Measurements from ENCODE around the gene UBA5. TPM values are rescaled to one million over a fixed set of nuclear protein-coding genes. Genes with fewer than 3 reads are reported as not detected.
"Not testable (repeated sequence)": the region's sequence is repeated elsewhere in the genome, so short reads cannot be mapped to it uniquely, and the experiment has no call there.

Gene UBA5
- total RNA-seq, 1 experiment from 2014 or later, result 45.0 TPM

DNA sequence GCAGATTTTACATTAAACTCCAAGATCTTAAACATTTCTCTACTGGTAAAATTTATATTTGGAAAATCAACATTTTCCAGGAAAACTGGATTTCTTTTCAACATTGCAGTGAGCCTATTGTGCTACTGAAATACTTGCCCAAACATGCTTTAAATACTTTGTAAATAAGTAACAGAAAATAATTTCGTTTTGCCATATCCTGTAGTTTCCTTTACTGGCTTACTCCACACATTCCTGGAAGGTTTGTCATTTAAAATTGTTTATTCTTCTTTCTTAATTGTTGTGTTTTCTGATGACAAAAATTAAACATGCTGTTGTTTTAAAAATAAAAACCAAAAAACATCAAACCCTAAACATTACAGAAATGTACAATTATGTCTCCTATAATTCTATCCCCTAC is 22.5 kb upstream of the UBA5 start:
- Histone ChIP-seq H3K4me3 (no peak overlapping the region), H3K9me3 (replicated peaks) (no peaks in the 10 kb centered on the region), H3K4me1 (replicated peaks) (peaks cover 30% of the 10 kb centered on the region), H3K36me3 (peaks cover 7% of the 10 kb centered on the region; the same call in 1 of the 2 replicates), H3K27me3 (replicated peaks) (no peaks in the 10 kb centered on the region), H3K27ac (peak overlapping the region; percentile 91)
- DNase-seq (ENCODE audit: low read depth in 1 of 2, low spot score in 2 of 2), result peak in 1 of 2 experiments; percentile 71

GRCh38 chr3:132638706-132639105 is 21.4 kb upstream of the UBA5 start:
- Histone ChIP-seq H3K4me1 (replicated peaks) (peaks cover 30% of the 10 kb centered on the region), H3K9me3 (replicated peaks) (no peaks in the 10 kb centered on the region), H3K36me3 (peaks cover 7% of the 10 kb centered on the region; the same call in 1 of the 2 replicates), H3K27me3 (replicated peaks) (no peaks in the 10 kb centered on the region), H3K27ac (no peak overlapping the region), H3K4me3 (no peak overlapping the region)
- no peak for DNase-seq (ENCODE audit: low read depth in 1 of 2, low spot score in 2 of 2)

DNA sequence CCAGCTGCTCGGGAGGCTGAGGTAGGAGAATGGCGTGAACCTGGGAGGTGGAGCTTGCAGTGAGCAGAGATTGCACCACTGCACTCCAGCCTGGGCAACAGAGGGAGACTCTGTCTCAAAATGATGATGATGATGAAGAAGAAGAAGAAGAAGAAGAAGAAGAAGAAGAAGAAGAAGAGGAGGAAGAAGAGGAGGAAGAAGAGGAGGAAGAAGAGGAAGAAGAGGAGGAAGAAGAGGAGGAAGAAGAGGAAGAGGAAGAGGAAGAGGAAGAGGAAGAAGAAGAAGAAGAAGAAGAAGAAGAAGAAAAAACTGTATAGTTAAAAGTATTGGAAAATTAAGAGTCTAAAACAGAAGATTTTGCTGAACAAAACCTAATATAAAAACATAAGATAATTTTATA is 18.7 kb upstream of the UBA5 start:
- H3K4me1 ChIP-seq (replicated peaks), result peaks cover 32% of the 10 kb centered on the region
- H3K9me3 ChIP-seq (replicated peaks); H3K27me3 ChIP-seq (replicated peaks); H3K36me3 ChIP-seq; H3K27ac ChIP-seq; DNase-seq (ENCODE audit: low read depth in 1 of 2, low spot score in 2 of 2); H3K4me3 ChIP-seq: not testable (repeated sequence)

- H3K9me3 ChIP-seq (replicated peaks), result no peaks in the 10 kb centered on the region
Measured at GRCh38 chr3:132641837-132642538, 18.1 kb upstream of the UBA5 start.

GRCh38 chr3:132642539-132642847 is 17.6 kb upstream of the UBA5 start:
- no peaks in the 10 kb centered on the region for H3K27me3 ChIP-seq (replicated peaks)
- H3K4me3 ChIP-seq, result no peak overlapping the region
- H3K9me3 ChIP-seq (replicated peaks), result no peaks in the 10 kb centered on the region
- H3K4me1 ChIP-seq (replicated peaks), result peaks cover 21% of the 10 kb centered on the region
- no peak overlapping the region for H3K27ac ChIP-seq
- no peak for DNase-seq (ENCODE audit: low read depth in 1 of 2, low spot score in 2 of 2)
- no peaks in the 10 kb centered on the region; the same call in 1 of the 2 replicates for H3K36me3 ChIP-seq

More at GRCh38 chr3:132641837-132642538, 18.1 kb upstream of the UBA5 start:
- no peaks in the 10 kb centered on the region; the same call in 1 of the 2 replicates for H3K36me3 ChIP-seq
- H3K27ac ChIP-seq, result no peak overlapping the region
- no peaks in the 10 kb centered on the region for H3K27me3 ChIP-seq (replicated peaks)
- peaks cover 26% of the 10 kb centered on the region for H3K4me1 ChIP-seq (replicated peaks)
- no peak overlapping the region for H3K4me3 ChIP-seq
- DNase-seq (ENCODE audit: low read depth in 1 of 2, low spot score in 2 of 2), result peak in 1 of 2 experiments; percentile 25

- no peak for DNase-seq (ENCODE audit: low read depth in 1 of 2, low spot score in 2 of 2)
- Histone ChIP-seq H3K4me1 (replicated peaks) (peaks cover 14% of the 10 kb centered on the region), H3K36me3 (no peaks in the 10 kb centered on the region; the same call in 1 of the 2 replicates), H3K27me3 (replicated peaks) (no peaks in the 10 kb centered on the region), H3K4me3 (no peak overlapping the region), H3K27ac (no peak overlapping the region), H3K9me3 (replicated peaks) (no peaks in the 10 kb centered on the region)
Measured at GRCh38 chr3:132643366-132643765, 16.8 kb upstream of the UBA5 start.

GRCh38 chr3:132645058-132645457 is 15.1 kb upstream of the UBA5 start:
- Histone ChIP-seq H3K27ac (no peak overlapping the region), H3K27me3 (replicated peaks) (no peaks in the 10 kb centered on the region), H3K36me3 (no peaks in the 10 kb centered on the region), H3K9me3 (replicated peaks) (no peaks in the 10 kb centered on the region), H3K4me3 (no peak overlapping the region), H3K4me1 (replicated peaks) (0 out of 2 replicates have a peak, but pooled peaks cover 3% of the 10 kb centered on the region)
- DNase-seq (ENCODE audit: low read depth in 1 of 2, low spot score in 2 of 2), result no peak

DNA sequence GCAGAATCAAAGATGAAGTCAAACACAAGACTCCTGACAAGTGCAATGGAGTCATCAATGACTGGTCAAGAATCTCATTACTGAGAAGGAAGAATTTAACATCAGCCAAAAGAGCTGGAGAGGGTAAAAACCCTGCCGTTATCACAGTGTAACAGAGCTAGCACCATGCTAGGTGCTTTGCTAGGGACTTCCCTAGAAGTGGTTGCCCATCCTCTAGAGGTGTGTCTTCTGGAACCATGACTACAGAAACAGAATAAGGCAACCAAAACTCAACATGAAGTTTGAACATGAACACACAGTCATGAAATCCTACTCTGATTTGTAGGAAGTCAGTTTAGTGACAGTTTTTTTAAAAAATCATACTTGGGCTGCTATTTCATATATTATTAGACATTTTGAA is 10.0 kb upstream of the UBA5 start:
- H3K36me3 ChIP-seq, result no peaks in the 10 kb centered on the region
- no peak for DNase-seq (ENCODE audit: low read depth in 1 of 2, low spot score in 2 of 2)
- no peaks in the 10 kb centered on the region for H3K27me3 ChIP-seq (replicated peaks)

DNA sequence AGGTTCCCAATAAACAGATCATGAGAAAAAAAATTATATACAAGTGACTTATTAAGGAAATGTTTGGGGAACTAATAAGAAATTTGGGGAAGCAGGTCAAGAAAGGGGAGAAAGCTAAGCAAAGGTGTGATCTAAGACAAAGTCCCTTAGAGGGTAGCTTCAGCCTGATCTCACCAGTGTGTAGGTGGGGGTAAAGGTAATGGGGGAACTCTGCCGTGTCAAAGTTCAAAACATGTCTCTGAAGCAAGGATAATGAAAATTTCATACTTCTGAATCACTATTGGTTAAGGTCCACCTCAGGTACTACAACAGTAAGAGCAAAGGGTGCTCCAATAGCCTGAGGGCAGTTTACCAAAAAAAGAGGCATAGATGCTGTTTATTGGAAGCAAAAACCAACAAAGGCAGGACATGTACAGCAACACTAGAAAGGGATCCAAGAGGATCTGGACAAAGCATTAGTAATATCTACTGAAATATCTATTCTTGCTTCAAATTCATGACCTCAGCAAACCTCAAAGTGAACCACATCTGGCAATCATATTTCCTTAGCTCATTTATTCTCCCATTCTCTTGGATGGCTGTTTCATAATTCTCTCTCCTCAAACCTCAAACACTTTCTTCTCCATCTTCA is 7.4 kb upstream of the UBA5 start:
- H3K36me3 ChIP-seq, result no peaks in the 10 kb centered on the region
- no peak overlapping the region for H3K27ac ChIP-seq
- H3K9me3 ChIP-seq (replicated peaks), result no peaks in the 10 kb centered on the region
- no peak overlapping the region for H3K4me3 ChIP-seq
- H3K27me3 ChIP-seq (replicated peaks), result no peaks in the 10 kb centered on the region
- no peak for DNase-seq (ENCODE audit: low read depth in 1 of 2, low spot score in 2 of 2)
- H3K4me1 ChIP-seq (replicated peaks), result no peaks in the 10 kb centered on the region

More for the DNA sequence above, 10.0 kb upstream of the UBA5 start:
- no peak overlapping the region for H3K4me3 ChIP-seq
- no peaks in the 10 kb centered on the region for H3K9me3 ChIP-seq (replicated peaks)
- 0 out of 2 replicates have a peak, but pooled peaks cover under 1% of the 10 kb centered on the region for H3K4me1 ChIP-seq (replicated peaks)
- no peak overlapping the region for H3K27ac ChIP-seq

DNA sequence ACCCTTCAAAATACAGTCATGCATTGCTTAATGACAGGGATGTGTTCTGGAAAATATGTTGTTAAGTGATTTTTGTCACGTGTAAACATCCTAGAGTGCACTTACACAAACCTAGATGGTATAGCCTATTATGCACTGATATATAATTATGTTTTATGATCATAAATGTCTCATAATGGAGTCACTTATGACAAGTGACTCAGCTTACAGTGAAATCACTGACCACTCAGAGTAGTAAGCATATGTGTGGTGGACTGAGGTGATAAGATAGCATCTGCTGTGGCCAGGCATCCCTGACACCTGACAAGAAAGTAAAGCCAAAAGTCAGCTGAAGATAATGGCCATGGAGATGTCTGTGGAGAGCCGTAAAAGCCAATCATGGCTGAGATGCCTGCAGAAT is 5.9 kb upstream of the UBA5 start:
- Histone ChIP-seq H3K4me3 (no peak overlapping the region), H3K27ac (no peak overlapping the region), H3K9me3 (replicated peaks) (no peaks in the 10 kb centered on the region), H3K4me1 (replicated peaks) (peaks cover 7% of the 10 kb centered on the region; the same call in 1 of the 2 replicates), H3K36me3 (no peaks in the 10 kb centered on the region), H3K27me3 (replicated peaks) (no peaks in the 10 kb centered on the region)
- no peak for DNase-seq (ENCODE audit: low read depth in 1 of 2, low spot score in 2 of 2)

DNA sequence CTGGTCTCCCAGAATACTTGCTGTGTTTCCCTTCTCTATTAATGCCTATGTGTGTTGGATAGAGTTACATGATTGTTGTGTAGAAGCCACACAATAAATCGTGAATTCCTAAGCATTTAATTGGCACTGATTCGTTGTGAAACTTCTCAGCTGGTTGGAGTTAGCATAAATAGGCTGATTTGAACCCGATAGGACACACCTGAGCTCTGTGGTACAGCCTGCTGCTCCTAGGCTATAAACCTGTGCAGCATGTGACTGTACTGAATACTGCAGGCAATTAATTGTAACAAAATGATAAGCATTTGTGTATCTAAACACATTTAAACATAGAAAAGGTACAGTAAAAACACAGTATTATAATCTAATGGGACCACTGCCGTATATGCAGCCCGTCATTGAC is 5.4 kb upstream of the UBA5 start:
- Histone ChIP-seq H3K27me3 (replicated peaks) (no peaks in the 10 kb centered on the region), H3K27ac (no peak overlapping the region), H3K36me3 (no peaks in the 10 kb centered on the region), H3K4me1 (replicated peaks) (peaks cover 8% of the 10 kb centered on the region; the same call in 1 of the 2 replicates), H3K9me3 (replicated peaks) (no peaks in the 10 kb centered on the region), H3K4me3 (no peak overlapping the region)
- no peak for DNase-seq (ENCODE audit: low read depth in 1 of 2, low spot score in 2 of 2)

DNA sequence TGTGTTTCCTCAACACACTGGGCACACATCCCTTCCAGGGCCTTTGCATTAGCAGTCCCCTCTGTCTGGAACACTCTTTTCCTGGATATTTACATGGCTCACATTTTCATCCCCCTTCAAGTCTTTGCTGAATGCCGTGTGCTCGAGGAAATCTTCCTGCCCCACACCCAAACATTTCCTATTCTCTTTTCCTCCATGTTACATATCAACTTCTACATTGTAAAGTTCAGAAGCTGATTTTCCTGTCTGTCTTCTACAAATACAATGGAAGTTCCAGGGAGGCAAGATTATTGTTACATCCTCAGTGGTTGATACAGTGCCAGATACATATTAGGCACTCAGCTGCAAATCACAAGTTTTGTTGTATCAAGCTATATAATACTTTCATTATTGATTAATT is 4.7 kb upstream of the UBA5 start:
- peaks cover 8% of the 10 kb centered on the region; the same call in 1 of the 2 replicates for H3K4me1 ChIP-seq (replicated peaks)
- H3K27ac ChIP-seq, result no peak overlapping the region
- no peaks in the 10 kb centered on the region for H3K36me3 ChIP-seq
- H3K9me3 ChIP-seq (replicated peaks), result no peaks in the 10 kb centered on the region
- no peak overlapping the region for H3K4me3 ChIP-seq
- no peak for DNase-seq (ENCODE audit: low read depth in 1 of 2, low spot score in 2 of 2)
- H3K27me3 ChIP-seq (replicated peaks), result no peaks in the 10 kb centered on the region

- Histone ChIP-seq H3K27ac (no peak overlapping the region), H3K36me3 (no peaks in the 10 kb centered on the region), H3K4me3 (no peak overlapping the region), H3K9me3 (replicated peaks) (no peaks in the 10 kb centered on the region), H3K4me1 (replicated peaks) (peaks cover 8% of the 10 kb centered on the region; the same call in 1 of the 2 replicates), H3K27me3 (replicated peaks) (no peaks in the 10 kb centered on the region)
- no peak for DNase-seq (ENCODE audit: low read depth in 1 of 2, low spot score in 2 of 2)
Measured at GRCh38 chr3:132657869-132658747, 2.0 kb upstream of the UBA5 start.

DNA sequence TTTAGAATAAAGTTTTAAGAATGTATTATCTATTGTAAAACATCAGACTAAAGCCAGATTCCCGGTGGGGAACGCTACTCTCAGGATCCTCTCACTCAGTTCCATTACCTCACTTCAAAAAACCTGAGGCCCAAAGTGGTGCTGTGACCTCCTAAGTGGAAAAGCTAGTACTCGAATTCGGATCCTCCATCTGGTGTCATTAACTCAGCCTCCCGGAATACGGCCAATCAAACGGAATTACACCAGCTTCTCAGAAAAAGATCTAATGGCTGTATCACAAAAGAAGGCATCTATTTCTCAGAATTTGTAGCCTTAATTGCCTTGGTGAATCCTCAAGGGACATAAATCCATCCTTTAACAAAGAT is 1.1 kb upstream of the UBA5 start:
- no peaks in the 10 kb centered on the region for H3K9me3 ChIP-seq (replicated peaks)
- peaks cover 8% of the 10 kb centered on the region; the same call in 1 of the 2 replicates for H3K4me1 ChIP-seq (replicated peaks)
- no peaks in the 10 kb centered on the region for H3K27me3 ChIP-seq (replicated peaks)
- H3K27ac ChIP-seq, result peak overlapping the region; percentile 63; the same call in 1 of the 2 replicates
- H3K4me3 ChIP-seq, result peak overlapping the region; percentile 81
- DNase-seq (ENCODE audit: low read depth in 1 of 2, low spot score in 2 of 2), result no peak
- H3K36me3 ChIP-seq, result no peaks in the 10 kb centered on the region

All from SJSA1 (cell line).